ENCODE data around the gene TEX54. TPM values are rescaled to one million over a fixed set of nuclear protein-coding genes. Genes with fewer than 3 reads are reported as not detected.

The TEX54 gene
- total and polyA plus RNA-seq, 2 of the 4 experiments (the other 2 are of a cell fraction) = not detected

DNA sequence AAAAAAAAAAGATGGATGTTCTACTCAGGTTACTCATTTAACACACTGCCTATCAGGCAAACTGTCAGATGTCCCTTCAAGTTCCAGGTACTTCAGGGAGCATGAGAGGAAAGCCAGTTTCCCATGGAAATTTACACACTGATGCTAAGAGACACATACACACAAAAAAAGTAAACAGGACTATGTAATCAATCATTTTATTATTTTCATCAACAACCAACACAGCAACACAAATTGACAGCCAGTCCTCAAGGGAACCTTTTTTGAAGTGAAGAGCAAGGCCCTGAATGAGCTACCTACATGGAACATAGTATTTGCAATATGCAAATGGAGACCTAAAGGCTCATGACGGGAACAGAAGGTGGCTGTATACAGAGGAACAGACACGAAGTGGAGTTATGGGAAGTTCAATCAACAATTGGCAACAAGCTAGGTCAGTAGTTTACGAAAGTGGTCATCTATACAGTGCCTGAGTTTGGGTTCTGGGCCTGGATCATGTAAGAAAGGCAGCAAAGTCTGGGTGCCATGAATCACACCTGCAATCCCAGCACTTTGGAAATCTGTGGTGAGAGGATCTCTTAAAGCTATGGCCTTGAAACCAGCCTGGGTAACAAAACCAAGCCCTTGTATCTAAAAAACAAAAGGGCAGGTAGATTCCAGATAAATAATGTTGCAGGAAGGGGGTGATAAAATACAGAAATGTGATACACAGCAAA, 19.3 kb upstream of the TEX54 start:
- H3K4ac ChIP-seq (ENCODE audit: low read depth, low read length) = no peak overlapping the region
- 0 out of 2 replicates have a peak, but pooled peaks cover 4% of the 10 kb centered on the region for H3K9me1 ChIP-seq (ENCODE audit: insufficient read depth, low read length)
- peaks cover 30% of the 10 kb centered on the region for H3K36me3 ChIP-seq (ENCODE audit: control insufficient read depth, insufficient read depth, low read length)
- no peak overlapping the region for H2AK5ac ChIP-seq (ENCODE audit: low read depth, low read length)
- no peaks in the 10 kb centered on the region for H3K9me3 ChIP-seq (ENCODE audit: control insufficient read depth, insufficient read depth, low read length)
- H3K56ac ChIP-seq (ENCODE audit: extremely low read depth, insufficient read depth, low read length) = no peak overlapping the region
- DNase-seq = no peak
- no peak overlapping the region for H2BK120ac ChIP-seq (ENCODE audit: low read depth, low read length)
- H2BK5ac ChIP-seq (ENCODE audit: low read depth, low read length, poor library complexity, severe bottlenecking) = no peak overlapping the region
- ATAC-seq (ENCODE audit: low read depth) = no peak
- no peak overlapping the region for H2AK9ac ChIP-seq (replicated peaks; ENCODE audit: low read depth, low read length, poor library complexity)
- dilution Hi-C loops (cut with HindIII; ENCODE audit: low sequenced_read_pairs, unreplicated experiment) (no loop called here), intact Hi-C loops (cut with micrococcal nuclease) (no loop called here), in situ Hi-C loops (cut with MboI; ENCODE audit: low sequenced_read_pairs) (loop anchor here (25.0 kb wide), 1 partner anchor 465 kb away; no protein-coding TSS in a partner anchor)
- no peak overlapping the region for H2BK15ac ChIP-seq (ENCODE audit: low read depth, low read length)
- no peak for TF ChIP-seq RCOR1 (IDR thresholded peaks at IDR 0.05; ENCODE audit: insufficient replicate concordance, low read length)
- TF ChIP-seq, protein P1, sequence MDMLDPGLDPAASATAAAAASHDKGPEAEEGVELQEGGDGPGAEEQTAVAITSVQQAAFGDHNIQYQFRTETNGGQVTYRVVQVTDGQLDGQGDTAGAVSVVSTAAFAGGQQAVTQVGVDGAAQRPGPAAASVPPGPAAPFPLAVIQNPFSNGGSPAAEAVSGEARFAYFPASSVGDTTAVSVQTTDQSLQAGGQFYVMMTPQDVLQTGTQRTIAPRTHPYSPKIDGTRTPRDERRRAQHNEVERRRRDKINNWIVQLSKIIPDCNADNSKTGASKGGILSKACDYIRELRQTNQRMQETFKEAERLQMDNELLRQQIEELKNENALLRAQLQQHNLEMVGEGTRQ (IDR thresholded peaks at IDR 0.05; ENCODE audit: low read depth, low read length) = no peak
- no peak for TF ChIP-seq FOS (IDR thresholded peaks at IDR 0.05; ENCODE audit: low read depth, low read length)
- TF ChIP-seq SMC3 (IDR thresholded peaks at IDR 0.05; ENCODE audit: low read depth, low read length) = no peak
- no peak for TF ChIP-seq POLR2A (IDR thresholded peaks at IDR 0.05; ENCODE audit: low read depth, low read length)
- no peak for TF ChIP-seq RFX5 (IDR thresholded peaks at IDR 0.05; ENCODE audit: low read depth, low read length)
- no peak for TF ChIP-seq CEBPB (IDR thresholded peaks at IDR 0.05; ENCODE audit: low read depth, low read length)
- no peak for TF ChIP-seq MAZ (IDR thresholded peaks at IDR 0.05; ENCODE audit: borderline replicate concordance, low read depth, low read length)
- no peak for TF ChIP-seq RAD21 (IDR thresholded peaks at IDR 0.05; ENCODE audit: low read length)
- no peak for TF ChIP-seq MXI1 (IDR thresholded peaks at IDR 0.05; ENCODE audit: borderline replicate concordance, low read depth, low read length)
- TF ChIP-seq, protein P2, sequence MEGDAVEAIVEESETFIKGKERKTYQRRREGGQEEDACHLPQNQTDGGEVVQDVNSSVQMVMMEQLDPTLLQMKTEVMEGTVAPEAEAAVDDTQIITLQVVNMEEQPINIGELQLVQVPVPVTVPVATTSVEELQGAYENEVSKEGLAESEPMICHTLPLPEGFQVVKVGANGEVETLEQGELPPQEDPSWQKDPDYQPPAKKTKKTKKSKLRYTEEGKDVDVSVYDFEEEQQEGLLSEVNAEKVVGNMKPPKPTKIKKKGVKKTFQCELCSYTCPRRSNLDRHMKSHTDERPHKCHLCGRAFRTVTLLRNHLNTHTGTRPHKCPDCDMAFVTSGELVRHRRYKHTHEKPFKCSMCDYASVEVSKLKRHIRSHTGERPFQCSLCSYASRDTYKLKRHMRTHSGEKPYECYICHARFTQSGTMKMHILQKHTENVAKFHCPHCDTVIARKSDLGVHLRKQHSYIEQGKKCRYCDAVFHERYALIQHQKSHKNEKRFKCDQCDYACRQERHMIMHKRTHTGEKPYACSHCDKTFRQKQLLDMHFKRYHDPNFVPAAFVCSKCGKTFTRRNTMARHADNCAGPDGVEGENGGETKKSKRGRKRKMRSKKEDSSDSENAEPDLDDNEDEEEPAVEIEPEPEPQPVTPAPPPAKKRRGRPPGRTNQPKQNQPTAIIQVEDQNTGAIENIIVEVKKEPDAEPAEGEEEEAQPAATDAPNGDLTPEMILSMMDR (conservative IDR thresholded peaks at IDR 0.05; ENCODE audit: low read depth, low read length) = no peak
- H3K4me3 ChIP-seq (ENCODE audit: insufficient read depth, low read depth, low read length) = no peak overlapping the region
- no peak overlapping the region for H4K91ac ChIP-seq (ENCODE audit: insufficient read depth, low read depth, low read length)
- no peak overlapping the region for H3K18ac ChIP-seq (ENCODE audit: low read depth, low read length)
- H3K27ac ChIP-seq (ENCODE audit: insufficient read depth, low read length) = no peak overlapping the region
- no peak overlapping the region for H3K9ac ChIP-seq (ENCODE audit: low read depth, low read length)
- H4K8ac ChIP-seq (ENCODE audit: low read depth in 2 of 2, low read length in 2 of 2) = no peak overlapping the region
- H3K79me1 ChIP-seq (ENCODE audit: low read depth in 1 of 2, low read length in 2 of 2) = peaks cover 20 to 44% of the 10 kb centered on the region in 2 experiments
- 64% methylated on average over 2 of the region's 3 CpGs; no CpG with 5 or more reads in 1 of the 2 experiments for WGBS, 2 experiments (ENCODE audit: extremely low coverage in 2 of 2, insufficient read length in 1 of 2)
- H3K23ac ChIP-seq (ENCODE audit: low read depth, low read length) = no peak overlapping the region
- no peak overlapping the region for H3K4me2 ChIP-seq (ENCODE audit: low read depth, low read length)
- no peak overlapping the region for H4K5ac ChIP-seq (ENCODE audit: low read depth, low read length)
- POLR2A ChIA-PET (ENCODE audit: unreplicated experiment) = no interaction called here
- CTCF ChIA-PET = interaction anchor here (0.5 to 0.7 kb wide), 2 partner anchors 117 to 1294 kb away, joined by 3 read pairs; no protein-coding TSS in a partner anchor
- H3K27me3 ChIP-seq (ENCODE audit: control insufficient read depth, insufficient read depth, low read length) = no peaks in the 10 kb centered on the region
- H2BK20ac ChIP-seq (ENCODE audit: low read depth, low read length) = no peak overlapping the region
- BruUV-seq (replicated peaks) = no TSS peak
- peaks cover 2% of the 10 kb centered on the region; the same call in 1 of the 2 replicates for H3K4me1 ChIP-seq (ENCODE audit: control insufficient read depth, insufficient read depth, low read length)
- H4K20me1 ChIP-seq (ENCODE audit: insufficient read depth, low read length) = peaks cover 42% of the 10 kb centered on the region
- H3K14ac ChIP-seq (replicated peaks; ENCODE audit: low read depth, low read length) = no peak overlapping the region
- H2AFZ ChIP-seq (replicated peaks; ENCODE audit: low read length, poor library complexity) = no peak overlapping the region
